ENCODE data around the gene RNF7. TPM values are rescaled to one million over a fixed set of nuclear protein-coding genes. Genes with fewer than 3 reads are reported as not detected.
A peak's percentile ranks its signal among the peaks of the same experiment; 100 is the strongest.

The RNF7 gene
- total RNA-seq, 2 donors from 2014 or later, result 67.2 to 77.6 TPM

DNA sequence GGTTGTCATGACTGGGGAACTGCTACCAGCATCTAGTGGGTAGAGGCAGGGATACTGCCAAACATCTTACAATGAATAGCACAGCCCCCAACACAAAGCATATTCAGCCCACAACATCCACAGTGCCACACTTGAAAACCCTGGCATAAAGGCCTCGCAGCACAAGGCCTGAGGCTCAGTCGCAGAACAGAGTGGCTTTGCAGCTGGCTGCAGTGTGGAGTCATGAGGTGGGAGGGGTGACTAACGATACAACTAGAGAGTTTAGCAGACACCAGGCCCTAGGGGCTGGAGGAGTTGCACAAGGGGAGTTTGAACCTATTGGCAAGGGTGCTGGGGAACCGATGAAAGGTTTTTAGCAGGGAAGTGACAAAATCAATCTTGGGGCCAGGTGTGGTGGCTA, 57.2 kb downstream of the RNF7 start:
- peak; percentile 23 to 46 for DNase-seq
- no peaks in the 10 kb centered on the region for H3K27me3 Mint-ChIP-seq (ENCODE audit: low read depth)
- ATAC-seq (replicated peaks in 1 of 2), result no peak
- H3K27ac Mint-ChIP-seq, result peak overlapping the region; percentile 67
- peak overlapping the region; percentile 84 to 88 for H3K4me3 Mint-ChIP-seq
- H3K36me3 Mint-ChIP-seq (ENCODE audit: insufficient read depth in 2 of 2), result no peaks in the 10 kb centered on the region
- no peaks in the 10 kb centered on the region for H3K9me3 Mint-ChIP-seq
- peaks cover 45% of the 10 kb centered on the region for H3K4me1 Mint-ChIP-seq (ENCODE audit: low read depth)

- peak overlapping the region; percentile 84 to 88 for H3K4me3 Mint-ChIP-seq
- H3K27me3 Mint-ChIP-seq (ENCODE audit: low read depth), result no peaks in the 10 kb centered on the region
- H3K9me3 Mint-ChIP-seq, result no peaks in the 10 kb centered on the region
- no peak for DNase-seq
- H3K27ac Mint-ChIP-seq, result peak overlapping the region; percentile 93
- H3K36me3 Mint-ChIP-seq (ENCODE audit: insufficient read depth in 2 of 2), result no peaks in the 10 kb centered on the region
- peaks cover 45% of the 10 kb centered on the region for H3K4me1 Mint-ChIP-seq (ENCODE audit: low read depth)
- no peak for ATAC-seq (replicated peaks in 1 of 2)
These were observed 57.6 kb downstream of the RNF7 start for GRCh38 chr3:141795741-141796080.

DNA sequence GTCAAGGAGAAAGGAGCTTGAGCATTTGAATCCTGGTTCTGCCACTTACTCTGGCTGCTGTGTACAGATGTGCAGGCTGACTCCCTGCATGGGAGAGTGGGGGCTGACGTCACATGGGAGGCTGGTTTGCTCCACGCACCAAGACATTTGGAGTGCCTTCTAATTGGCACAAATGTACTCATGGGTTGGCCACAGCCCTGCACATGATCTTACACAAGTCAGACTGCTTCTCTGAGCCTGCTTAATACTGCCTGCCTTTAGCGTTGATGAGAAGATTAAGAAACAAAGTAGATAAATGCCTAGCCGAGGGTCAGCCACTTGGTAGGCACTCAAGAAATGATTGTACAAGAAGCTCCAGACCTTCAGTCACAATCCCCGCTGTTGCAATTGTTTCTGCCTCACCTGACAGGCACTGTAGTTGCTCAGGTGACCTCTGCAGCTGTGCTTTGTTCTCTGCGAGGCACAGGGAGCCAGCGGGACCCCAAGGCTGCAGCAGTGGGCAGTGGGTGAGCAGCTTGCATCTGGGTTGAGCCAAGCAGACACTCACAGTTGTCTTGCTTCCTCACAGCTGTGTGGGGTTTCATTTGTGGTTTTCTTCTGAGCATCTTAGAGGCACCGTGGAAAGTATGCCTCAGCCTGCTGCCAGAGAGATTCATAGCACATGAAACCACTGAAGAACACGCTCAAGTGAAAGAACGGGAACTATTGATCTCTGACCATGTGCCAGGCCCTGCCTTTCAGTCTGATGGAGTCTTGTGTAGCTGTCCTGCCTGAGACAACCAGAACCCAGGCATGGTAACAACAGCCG, 58.2 kb downstream of the RNF7 start:
- DNase-seq, result peak; percentile 78 to 86
- no peaks in the 10 kb centered on the region for H3K9me3 Mint-ChIP-seq
- no peaks in the 10 kb centered on the region for H3K27me3 Mint-ChIP-seq (ENCODE audit: low read depth)
- peak overlapping the region; percentile 84 to 88 for H3K4me3 Mint-ChIP-seq
- peaks cover 45% of the 10 kb centered on the region for H3K4me1 Mint-ChIP-seq (ENCODE audit: low read depth)
- H3K27ac Mint-ChIP-seq, result peak overlapping the region; percentile 93
- peak; percentile 91 to 92 for ATAC-seq (replicated peaks in 1 of 2)
- H3K36me3 Mint-ChIP-seq (ENCODE audit: insufficient read depth in 2 of 2), result no peaks in the 10 kb centered on the region

Other genes starting within 250 kb of the RNF7 start
- gene GRK7, start 25.1 kb downstream of the RNF7 start, total RNA-seq, result not detected
- 100 to 1,000 TPM in 1 of 2 donors, 10 to 100 TPM in 1; 79.8 to 102 TPM for gene ATP1B3, start 138.3 kb downstream of the RNF7 start, total RNA-seq

Data from activated T-cell treated with anti-CD3 and anti-CD28 coated beads, Interleukin-2, amount 50 U/mL, for 72 hours (primary cell).